A673 (cell line): ENCODE measurements around the gene STIM1.

Experiments
- CTCF ChIP-seq: fragments of 300-800, 200-600 bp; sonication (generic); conservative IDR thresholded peaks from 2 replicates; pipeline ENCODE4 v1.5.1; 2017; ENCODE audit warnings: low read depth, mild to moderate bottlenecking, antibody characterized with exemption, low read length, moderate library complexity, mixed read lengths
- EZH2 ChIP-seq: fragments of 200-600 bp; sonication (generic); IDR thresholded peaks from 2 replicates; pipeline ENCODE4 v1.6.1; 2017; ENCODE audit warnings: borderline replicate concordance, low read depth, mild to moderate bottlenecking, mixed read lengths, antibody characterized with exemption, low read length; ENCODE audit not compliant: poor library complexity, severe bottlenecking

- TF ChIP-seq EZH2 = no peak
- TF ChIP-seq CTCF = no peak
Measured at GRCh38 chr11:3854660-3854976, 846 bp upstream of the STIM1 start.
